ACC112 (cell line): ENCODE data around the gene BCOR.

Experiments used
- H2AFZ ChIP-seq: fragments of 200-600 bp; sonication (generic); one replicate; pipeline ENCODE4 v1.6.0; 2017; ENCODE audit warnings: antibody characterized with exemption, low read length; ENCODE audit not compliant: unreplicated experiment
- H3K27ac ChIP-seq: fragments of 200-600 bp; sonication (generic); 2 replicates; pipeline ENCODE4 v1.5.1; 2014; ENCODE audit warnings: low read depth, mild to moderate bottlenecking, antibody characterized with exemption, low read length, moderate library complexity
- H3K27me3 ChIP-seq: fragments of 200-600 bp; sonication (generic); 2 replicates; pipeline ENCODE4 v1.6.1; 2014; ENCODE audit warnings: mild to moderate bottlenecking, antibody characterized with exemption, low read length, moderate library complexity, mixed read lengths; ENCODE audit not compliant: insufficient read depth
- H3K36me3 ChIP-seq: fragments of 200-600 bp; sonication (generic); 2 replicates; pipeline ENCODE4 v1.6.1; 2016; ENCODE audit warnings: mild to moderate bottlenecking, antibody characterized with exemption, low read length, moderate library complexity, mixed read lengths; ENCODE audit not compliant: insufficient read depth
- H3K4me1 ChIP-seq: fragments of 200-600 bp; sonication (generic); one replicate; pipeline ENCODE4 v1.6.1; 2016; ENCODE audit warnings: low read length, mixed read lengths; ENCODE audit not compliant: insufficient read depth, unreplicated experiment, control insufficient read depth
- H3K4me3 ChIP-seq: fragments of 200-600 bp; sonication (generic); 2 replicates; pipeline ENCODE4 v1.5.1; 2014; ENCODE audit warnings: mild to moderate bottlenecking, low read depth, low read length
- H3K79me2 ChIP-seq: fragments of 200-600 bp; sonication (generic); one replicate; pipeline ENCODE4 v1.6.0; 2016; ENCODE audit warnings: low read length; ENCODE audit not compliant: control insufficient read depth, unreplicated experiment, insufficient read depth

BCOR gene

GRCh38 chrX:40088803-40089540 lies 8.8 kb downstream of the BCOR start:
- H3K36me3 ChIP-seq = no peaks in the 10 kb centered on the region
- H3K4me1 ChIP-seq = peaks cover 28% of the 10 kb centered on the region
- no peak overlapping the region for H3K4me3 ChIP-seq
- H3K27me3 ChIP-seq = no peaks in the 10 kb centered on the region
- no peak overlapping the region for H3K27ac ChIP-seq
- H3K79me2 ChIP-seq = peaks cover 87% of the 10 kb centered on the region
- no peak overlapping the region for H2AFZ ChIP-seq

- no peak overlapping the region for H3K27ac ChIP-seq
- no peak overlapping the region for H2AFZ ChIP-seq
- H3K79me2 ChIP-seq = peaks cover 87% of the 10 kb centered on the region
- H3K4me3 ChIP-seq = no peak overlapping the region
- H3K27me3 ChIP-seq = no peaks in the 10 kb centered on the region
- peaks cover 26% of the 10 kb centered on the region for H3K4me1 ChIP-seq
- no peaks in the 10 kb centered on the region for H3K36me3 ChIP-seq
Measured at GRCh38 chrX:40088299-40088625, 9.5 kb downstream of the BCOR start.

- H3K36me3 ChIP-seq = no peaks in the 10 kb centered on the region
- no peak overlapping the region for H2AFZ ChIP-seq
- no peak overlapping the region for H3K27ac ChIP-seq
- H3K27me3 ChIP-seq = no peaks in the 10 kb centered on the region
- no peak overlapping the region for H3K4me3 ChIP-seq
- H3K79me2 ChIP-seq = peaks cover 87% of the 10 kb centered on the region
- H3K4me1 ChIP-seq = peaks cover 26% of the 10 kb centered on the region
Measured at GRCh38 chrX:40087425-40088298, 10.1 kb downstream of the BCOR start.

- Histone ChIP-seq H3K36me3 (no peaks in the 10 kb centered on the region), H3K27me3 (no peaks in the 10 kb centered on the region), H3K27ac (no peak overlapping the region), H3K79me2 (peaks cover 88% of the 10 kb centered on the region), H2AFZ (no peak overlapping the region), H3K4me3 (no peak overlapping the region), H3K4me1 (peaks cover 26% of the 10 kb centered on the region)
Measured at GRCh38 chrX:40086569-40087335, 11.0 kb downstream of the BCOR start.

GRCh38 chrX:40085714-40086113 lies 12.0 kb downstream of the BCOR start:
- Histone ChIP-seq H3K36me3 (no peaks in the 10 kb centered on the region), H2AFZ (no peak overlapping the region), H3K79me2 (peaks cover 90% of the 10 kb centered on the region), H3K4me1 (peaks cover 21% of the 10 kb centered on the region), H3K27me3 (no peaks in the 10 kb centered on the region), H3K27ac (peak overlapping the region; percentile 12; the same call in 1 of the 2 replicates), H3K4me3 (no peak overlapping the region)

GRCh38 chrX:40085102-40085551 lies 12.6 kb downstream of the BCOR start:
- H2AFZ ChIP-seq = no peak overlapping the region
- H3K4me3 ChIP-seq = peak overlapping the region; percentile 22; the same call in 1 of the 2 replicates
- peaks cover 21% of the 10 kb centered on the region for H3K4me1 ChIP-seq
- no peaks in the 10 kb centered on the region for H3K36me3 ChIP-seq
- no peaks in the 10 kb centered on the region for H3K27me3 ChIP-seq
- H3K79me2 ChIP-seq = peaks cover 90% of the 10 kb centered on the region
- peak overlapping the region; percentile 12; the same call in 1 of the 2 replicates for H3K27ac ChIP-seq

- peaks cover 89% of the 10 kb centered on the region for H3K79me2 ChIP-seq
- H3K27ac ChIP-seq = 0 out of 2 replicates have a peak overlapping the region, but pooled peaks have one; percentile 12
- peaks cover 21% of the 10 kb centered on the region for H3K4me1 ChIP-seq
- no peak overlapping the region for H2AFZ ChIP-seq
- no peaks in the 10 kb centered on the region for H3K36me3 ChIP-seq
- no peaks in the 10 kb centered on the region for H3K27me3 ChIP-seq
- peak overlapping the region; percentile 22; the same call in 1 of the 2 replicates for H3K4me3 ChIP-seq
Measured at GRCh38 chrX:40084471-40085101, 13.2 kb downstream of the BCOR start.

GRCh38 chrX:40083979-40084359 lies 13.8 kb downstream of the BCOR start:
- Histone ChIP-seq H3K27me3 (no peaks in the 10 kb centered on the region), H3K36me3 (no peaks in the 10 kb centered on the region), H3K4me3 (peak overlapping the region; percentile 64), H3K79me2 (peaks cover 89% of the 10 kb centered on the region), H2AFZ (no peak overlapping the region), H3K27ac (no peak overlapping the region), H3K4me1 (peaks cover 21% of the 10 kb centered on the region)

- no peak overlapping the region for H3K27ac ChIP-seq
- no peaks in the 10 kb centered on the region for H3K27me3 ChIP-seq
- H2AFZ ChIP-seq = no peak overlapping the region
- peak overlapping the region; percentile 64 for H3K4me3 ChIP-seq
- H3K36me3 ChIP-seq = no peaks in the 10 kb centered on the region
- peaks cover 21% of the 10 kb centered on the region for H3K4me1 ChIP-seq
- H3K79me2 ChIP-seq = peaks cover 83% of the 10 kb centered on the region
Measured at GRCh38 chrX:40083120-40083978, 14.4 kb downstream of the BCOR start.
